ENCODE results near the gene EMC10. TPM values are rescaled to one million over a fixed set of nuclear protein-coding genes. Genes with fewer than 3 reads are reported as not detected.

Gene EMC10
- total RNA-seq, 2 experiments from 2014 or later: 28.7 to 31.2 TPM

GRCh38 chr19:50498219-50499056 is 22.1 kb downstream of the EMC10 start:
- intact Hi-C loops (cut with micrococcal nuclease): no loop called here
- H3K9me3 Mint-ChIP-seq: no peaks in the 10 kb centered on the region
- H3K4me1 Mint-ChIP-seq (ENCODE audit: low read depth): no peaks in the 10 kb centered on the region
- ATAC-seq (no peak), DNase-seq (no peak)
- no peak overlapping the region for H3K4me3 Mint-ChIP-seq
- no peak for TF ChIP-seq CTCF (IDR thresholded peaks at IDR 0.05)
- ChIA-PET CTCF (no interaction called here), POLR2A (no interaction called here)
- H3K27me3 Mint-ChIP-seq: no peaks in the 10 kb centered on the region
- H3K27ac Mint-ChIP-seq: no peak overlapping the region
- no peaks in the 10 kb centered on the region for H3K36me3 Mint-ChIP-seq (ENCODE audit: low read depth)

- intact Hi-C loops (cut with micrococcal nuclease): no loop called here
- H3K4me1 Mint-ChIP-seq (ENCODE audit: low read depth): no peaks in the 10 kb centered on the region
- H3K9me3 Mint-ChIP-seq: no peaks in the 10 kb centered on the region
- ChIA-PET POLR2A (no interaction called here), CTCF (interaction anchor here (1.2 kb wide), 1 partner anchor 9 kb away, joined by 3 read pairs; no protein-coding TSS in a partner anchor)
- no peak overlapping the region for H3K4me3 Mint-ChIP-seq
- no peaks in the 10 kb centered on the region for H3K27me3 Mint-ChIP-seq
- DNase-seq (peak; percentile 52), ATAC-seq (peak; percentile 49)
- TF ChIP-seq CTCF (IDR thresholded peaks at IDR 0.05): no peak
- no peak overlapping the region for H3K27ac Mint-ChIP-seq
- no peaks in the 10 kb centered on the region for H3K36me3 Mint-ChIP-seq (ENCODE audit: low read depth)
Measured at GRCh38 chr19:50500060-50500752, 23.9 kb downstream of the EMC10 start.

- Mint-ChIP-seq H3K9me3 (no peaks in the 10 kb centered on the region), H3K27ac (no peak overlapping the region), H3K36me3 (ENCODE audit: low read depth) (peaks cover 3% of the 10 kb centered on the region), H3K4me3 (no peak overlapping the region), H3K4me1 (ENCODE audit: low read depth) (no peaks in the 10 kb centered on the region), H3K27me3 (no peaks in the 10 kb centered on the region)
- no peak for DNase-seq
- ATAC-seq: peak; percentile 49
- ChIA-PET CTCF (interaction anchor here (1.0 to 1.2 kb wide), 2 partner anchors 8 to 55 kb away, joined by 3 to 4 read pairs; no protein-coding TSS in a partner anchor), POLR2A (interaction anchor here (0.9 kb wide), 1 partner anchor 10 kb away, joined by 3 read pairs; the partner anchor contains the start of gene JOSD2)
- TF ChIP-seq CTCF (IDR thresholded peaks at IDR 0.05): no peak
- intact Hi-C loops (cut with micrococcal nuclease): no loop called here
Measured at GRCh38 chr19:50500753-50501151, 24.4 kb downstream of the EMC10 start.

GRCh38 chr19:50501186-50501567 is 24.9 kb downstream of the EMC10 start:
- ChIA-PET POLR2A (interaction anchor here (0.9 kb wide), 1 partner anchor 10 kb away, joined by 3 read pairs; the partner anchor contains the start of gene JOSD2), CTCF (interaction anchor here (1.0 kb wide), 2 partner anchors 17 to 55 kb away, joined by 3 to 4 read pairs; no protein-coding TSS in a partner anchor)
- no peak overlapping the region for H3K4me3 Mint-ChIP-seq
- no peak overlapping the region for H3K27ac Mint-ChIP-seq
- no peak for TF ChIP-seq CTCF (IDR thresholded peaks at IDR 0.05)
- H3K9me3 Mint-ChIP-seq: no peaks in the 10 kb centered on the region
- ATAC-seq (no peak), DNase-seq (no peak)
- no peaks in the 10 kb centered on the region for H3K4me1 Mint-ChIP-seq (ENCODE audit: low read depth)
- peaks cover 3% of the 10 kb centered on the region for H3K36me3 Mint-ChIP-seq (ENCODE audit: low read depth)
- intact Hi-C loops (cut with micrococcal nuclease): no loop called here
- no peaks in the 10 kb centered on the region for H3K27me3 Mint-ChIP-seq
